Measurements from ENCODE around the gene ABLIM3. TPM values are rescaled to one million over a fixed set of nuclear protein-coding genes. Genes with fewer than 3 reads are reported as not detected.
A peak's percentile ranks its signal among the peaks of the same experiment; 100 is the strongest.

The ABLIM3 gene
- total RNA-seq, 4 donors from 2014 or later, result 2.6 to 49.5 (median 6.9) TPM

- no peaks in the 10 kb centered on the region for H3K9me3 ChIP-seq
- H3K27ac ChIP-seq, result no peak overlapping the region
- no peaks in the 10 kb centered on the region for H3K27me3 ChIP-seq
- intact Hi-C loops (cut with DNase I; ENCODE audit: low total_unique reads), result no loop called here
- H3K4me1 ChIP-seq, result no peaks in the 10 kb centered on the region
- H3K36me3 ChIP-seq, result no peaks in the 10 kb centered on the region
- H3K4me3 ChIP-seq, result no peak overlapping the region
- no peak for DNase-seq
- no peak for TF ChIP-seq POLR2A (IDR thresholded peaks at IDR 0.05)
- no peak for TF ChIP-seq CTCF (IDR thresholded peaks at IDR 0.05)
Measured at GRCh38 chr5:149210968-149211490, 69.7 kb downstream of the ABLIM3 start.

DNA sequence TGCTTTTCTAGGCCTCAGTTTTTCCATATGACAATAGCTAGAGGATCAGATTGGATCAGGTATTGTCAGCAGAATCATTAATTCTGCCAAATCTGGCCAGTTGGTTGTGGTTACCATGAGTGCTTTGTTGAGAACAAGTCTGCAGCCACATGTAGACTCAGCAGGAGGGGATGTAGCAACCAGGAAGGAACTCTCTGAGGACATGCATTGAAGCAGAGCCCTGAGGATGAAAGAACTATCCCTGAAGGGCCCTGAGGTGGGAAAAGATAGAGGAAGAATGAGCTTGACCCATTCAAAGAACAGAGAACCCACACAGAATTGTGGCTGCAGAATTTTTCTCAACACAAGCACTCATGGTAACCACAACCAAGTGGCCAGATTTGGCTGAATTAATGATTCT is 70.3 kb downstream of the ABLIM3 start:
- Histone ChIP-seq H3K27ac (no peak overlapping the region), H3K4me1 (no peaks in the 10 kb centered on the region), H3K4me3 (no peak overlapping the region), H3K9me3 (no peaks in the 10 kb centered on the region), H3K27me3 (no peaks in the 10 kb centered on the region), H3K36me3 (no peaks in the 10 kb centered on the region)
- intact Hi-C loops (cut with DNase I; ENCODE audit: low total_unique reads), result no loop called here
- DNase-seq, result no peak
- TF ChIP-seq POLR2A (IDR thresholded peaks at IDR 0.05) (no peak), CTCF (IDR thresholded peaks at IDR 0.05) (no peak)

- Histone ChIP-seq H3K4me3 (no peak overlapping the region), H3K4me1 (no peaks in the 10 kb centered on the region), H3K27ac (no peak overlapping the region), H3K27me3 (no peaks in the 10 kb centered on the region), H3K9me3 (no peaks in the 10 kb centered on the region), H3K36me3 (no peaks in the 10 kb centered on the region)
- DNase-seq, result no peak
- intact Hi-C loops (cut with DNase I; ENCODE audit: low total_unique reads), result no loop called here
- no peak for TF ChIP-seq POLR2A (IDR thresholded peaks at IDR 0.05)
- TF ChIP-seq CTCF (IDR thresholded peaks at IDR 0.05), result no peak
Measured at GRCh38 chr5:149212198-149212951, 71.1 kb downstream of the ABLIM3 start.

DNA sequence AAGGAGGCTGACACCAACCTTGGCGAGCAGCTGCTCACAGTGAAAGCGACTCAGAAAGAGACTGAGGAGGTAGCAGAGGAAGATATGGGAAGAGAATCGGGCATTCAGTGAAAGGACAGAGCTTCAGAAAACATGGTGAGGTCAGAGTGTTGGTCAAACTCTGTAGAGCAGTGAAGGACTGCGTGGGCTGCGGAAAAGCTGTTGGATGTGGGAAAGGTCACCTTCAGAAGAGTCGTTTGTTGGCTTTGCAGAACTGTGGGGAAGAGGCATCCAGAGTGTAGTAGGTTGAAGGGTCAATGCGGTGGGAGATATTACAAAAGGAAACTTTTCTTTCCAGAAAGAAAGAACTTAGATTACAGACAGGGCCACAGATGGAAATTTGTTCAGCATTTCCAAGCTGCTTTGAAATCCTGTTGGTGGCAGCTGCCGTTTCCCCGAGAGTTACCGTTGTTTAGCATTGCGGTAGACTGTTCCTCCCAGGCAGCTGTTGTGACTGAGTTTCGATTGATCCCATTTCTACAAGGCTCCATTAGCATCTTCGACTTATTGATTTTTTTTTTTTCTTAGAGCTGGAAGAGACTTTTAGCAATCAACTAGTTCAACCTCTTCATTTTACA is 72.1 kb downstream of the ABLIM3 start:
- no peaks in the 10 kb centered on the region for H3K27me3 ChIP-seq
- no peak overlapping the region for H3K4me3 ChIP-seq
- intact Hi-C loops (cut with DNase I; ENCODE audit: low total_unique reads), result no loop called here
- TF ChIP-seq CTCF (IDR thresholded peaks at IDR 0.05) (no peak), POLR2A (IDR thresholded peaks at IDR 0.05) (no peak)
- no peaks in the 10 kb centered on the region for H3K36me3 ChIP-seq
- no peaks in the 10 kb centered on the region for H3K4me1 ChIP-seq
- no peak for DNase-seq
- H3K27ac ChIP-seq, result no peak overlapping the region
- H3K9me3 ChIP-seq, result no peaks in the 10 kb centered on the region

GRCh38 chr5:149215478-149216090 is 74.3 kb downstream of the ABLIM3 start:
- Histone ChIP-seq H3K4me1 (no peaks in the 10 kb centered on the region), H3K4me3 (no peak overlapping the region), H3K9me3 (no peaks in the 10 kb centered on the region), H3K27me3 (no peaks in the 10 kb centered on the region), H3K27ac (no peak overlapping the region), H3K36me3 (no peaks in the 10 kb centered on the region)
- peak; percentile 27 to 32 for DNase-seq
- intact Hi-C loops (cut with DNase I; ENCODE audit: low total_unique reads), result no loop called here
- TF ChIP-seq CTCF (IDR thresholded peaks at IDR 0.05), result no peak
- TF ChIP-seq POLR2A (IDR thresholded peaks at IDR 0.05), result no peak
